ENCODE data around the gene WDR20. TPM values are rescaled to one million over a fixed set of nuclear protein-coding genes. Genes with fewer than 3 reads are reported as not detected.

WDR20 gene
- total and polyA plus RNA-seq, 7 donors, result 11.4 to 26.8 (median 20.6) TPM

GRCh38 chr14:102195446-102195845, 55.7 kb downstream of the WDR20 start:
- no peak for DNase-seq
- Histone ChIP-seq H3K36me3 (ENCODE audit: insufficient read depth in 1 of 2, low read depth in 1 of 2) (peaks cover 0 to 30% of the 10 kb centered on the region in 2 donors), H3K9me3 (no peaks in the 10 kb centered on the region), H3K27ac (no peak overlapping the region), H3K4me3 (no peak overlapping the region), H3K4me1 (peaks cover 30% of the 10 kb centered on the region), H3K27me3 (ENCODE audit: insufficient read depth in 3 of 3, low read length in 2 of 3) (no peaks in the 10 kb centered on the region)
- intact Hi-C loops (cut with DNase I), result loop anchor here (5.0 to 10.0 kb wide), 2 partner anchors 43 to 849 kb away; no protein-coding TSS in a partner anchor
- WGBS, 3 donors, result 26 to 32% (median 28%) methylated on average over 1 of the region's 1 CpG
- no peak for TF ChIP-seq CTCF (IDR thresholded peaks at IDR 0.05)
- ATAC-seq, result peak in 1 of 4 donors; percentile 54

GRCh38 chr14:102196039-102196901, 56.6 kb downstream of the WDR20 start:
- Histone ChIP-seq H3K9me3 (no peaks in the 10 kb centered on the region), H3K4me1 (peaks cover 30% of the 10 kb centered on the region), H3K27me3 (ENCODE audit: insufficient read depth in 3 of 3, low read length in 2 of 3) (no peaks in the 10 kb centered on the region), H3K27ac (no peak overlapping the region), H3K4me3 (no peak overlapping the region), H3K36me3 (ENCODE audit: insufficient read depth in 1 of 2, low read depth in 1 of 2) (peaks cover 0 to 30% of the 10 kb centered on the region in 2 donors)
- 70 to 86% (median 86%) methylated on average over 6 of the region's 6 CpGs for WGBS, 3 donors
- intact Hi-C loops (cut with DNase I), result loop anchor here (5.0 to 10.0 kb wide), 2 partner anchors 44 to 849 kb away; no protein-coding TSS in a partner anchor
- no peak for ATAC-seq
- no peak for TF ChIP-seq CTCF (IDR thresholded peaks at IDR 0.05)
- no peak for DNase-seq

GRCh38 chr14:102196902-102197230, 57.2 kb downstream of the WDR20 start:
- Histone ChIP-seq H3K27me3 (ENCODE audit: insufficient read depth in 3 of 3, low read length in 2 of 3) (no peaks in the 10 kb centered on the region), H3K4me3 (no peak overlapping the region), H3K36me3 (ENCODE audit: insufficient read depth in 1 of 2, low read depth in 1 of 2) (peaks cover 0 to 34% of the 10 kb centered on the region in 2 donors), H3K27ac (no peak overlapping the region), H3K9me3 (no peaks in the 10 kb centered on the region), H3K4me1 (peaks cover 30% of the 10 kb centered on the region)
- TF ChIP-seq CTCF (IDR thresholded peaks at IDR 0.05), result no peak
- no peak for DNase-seq
- ATAC-seq, result no peak
- intact Hi-C loops (cut with DNase I), result loop anchor here (5.0 to 10.0 kb wide), 2 partner anchors 45 to 848 kb away; no protein-coding TSS in a partner anchor
- WGBS, 3 donors, result 64 to 93% (median 85%) methylated on average over 4 of the region's 4 CpGs

GRCh38 chr14:102197317-102197853, 57.7 kb downstream of the WDR20 start:
- H3K36me3 ChIP-seq (ENCODE audit: insufficient read depth in 1 of 2, low read depth in 1 of 2), result peaks cover 0 to 34% of the 10 kb centered on the region in 2 donors
- intact Hi-C loops (cut with DNase I), result loop anchor here (5.0 to 10.0 kb wide), 2 partner anchors 45 to 847 kb away; no protein-coding TSS in a partner anchor
- H3K4me3 ChIP-seq, result no peak overlapping the region
- WGBS, 3 donors, result 46 to 80% (median 69%) methylated on average over 5 of the region's 5 CpGs
- ATAC-seq, result no peak
- no peak for DNase-seq
- no peak for TF ChIP-seq CTCF (IDR thresholded peaks at IDR 0.05)
- H3K27ac ChIP-seq, result no peak overlapping the region
- H3K9me3 ChIP-seq, result no peaks in the 10 kb centered on the region
- no peaks in the 10 kb centered on the region for H3K27me3 ChIP-seq (ENCODE audit: insufficient read depth in 3 of 3, low read length in 2 of 3)
- H3K4me1 ChIP-seq, result peaks cover 29% of the 10 kb centered on the region

Measured in psoas muscle (tissue), 8 donors.